Thyroid gland (tissue), 4 donors: Measurements from ENCODE around the gene MUC13.

Source experiments
- POLR2A ChIP-seq, 2 donors: fragments of 450-650 bp; IDR thresholded peaks; one replicate each; pipeline ENCODE4 v1.6.1; 2017; ENCODE audit warnings: antibody characterized with exemption in 2 of 2, mild to moderate bottlenecking in 2 of 2, moderate library complexity in 1 of 2
- TF ChIP-seq, protein P1 (sequence below), 6 experiments: fragments of 200-600 bp in 3 of 6; fragments of 450-650 bp in 3 of 6; sonication (generic) in 3 of 6; IDR thresholded peaks; one replicate each; pipeline ENCODE4 v1.5.1; 2016 to 2019; ENCODE audit warnings: antibody characterized with exemption in 6 of 6, mild to moderate bottlenecking in 2 of 6, inconsistent platforms in 1 of 6, moderate library complexity in 1 of 6

DNA sequence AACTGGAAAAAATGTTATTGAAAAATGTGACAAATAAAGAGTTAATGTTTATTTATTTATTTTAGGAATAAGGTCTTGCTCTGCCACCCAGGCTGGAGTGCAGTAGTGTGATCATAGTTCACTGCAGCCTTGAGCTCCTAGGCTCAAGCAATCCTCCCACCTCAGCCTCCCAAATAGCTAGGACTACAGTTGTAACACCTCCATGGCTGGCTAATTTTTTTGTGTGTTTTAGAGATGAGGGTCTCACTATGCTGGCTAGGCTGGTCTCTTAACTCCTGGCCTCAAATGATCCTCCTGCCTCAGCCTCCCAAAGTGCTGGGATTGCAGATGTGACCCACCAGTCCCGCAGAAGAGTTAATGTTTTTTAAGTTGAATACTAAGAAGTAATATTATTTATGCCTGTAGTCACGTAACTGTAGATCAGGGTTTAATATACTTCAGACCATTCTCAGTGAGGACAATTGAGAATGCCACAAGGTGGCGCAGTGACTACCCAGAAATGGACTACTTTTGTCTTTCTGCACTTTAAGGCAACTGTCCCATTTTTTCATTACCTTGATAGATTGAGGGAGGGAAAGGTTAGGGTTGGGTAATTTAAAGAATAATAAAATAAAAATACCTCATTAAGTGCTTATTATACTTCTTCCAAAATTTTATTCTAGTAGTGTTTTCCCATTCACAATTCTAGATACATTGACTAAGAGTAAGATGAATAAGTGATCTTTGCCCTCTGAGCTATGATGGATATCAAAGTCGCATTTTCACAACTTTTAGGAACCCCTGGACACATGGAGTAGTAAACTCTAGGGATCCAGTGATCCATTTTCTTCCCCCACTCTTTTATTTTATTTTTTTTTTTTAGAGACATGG is 6.0 kb downstream of the MUC13 start:
- TF ChIP-seq, protein P1, sequence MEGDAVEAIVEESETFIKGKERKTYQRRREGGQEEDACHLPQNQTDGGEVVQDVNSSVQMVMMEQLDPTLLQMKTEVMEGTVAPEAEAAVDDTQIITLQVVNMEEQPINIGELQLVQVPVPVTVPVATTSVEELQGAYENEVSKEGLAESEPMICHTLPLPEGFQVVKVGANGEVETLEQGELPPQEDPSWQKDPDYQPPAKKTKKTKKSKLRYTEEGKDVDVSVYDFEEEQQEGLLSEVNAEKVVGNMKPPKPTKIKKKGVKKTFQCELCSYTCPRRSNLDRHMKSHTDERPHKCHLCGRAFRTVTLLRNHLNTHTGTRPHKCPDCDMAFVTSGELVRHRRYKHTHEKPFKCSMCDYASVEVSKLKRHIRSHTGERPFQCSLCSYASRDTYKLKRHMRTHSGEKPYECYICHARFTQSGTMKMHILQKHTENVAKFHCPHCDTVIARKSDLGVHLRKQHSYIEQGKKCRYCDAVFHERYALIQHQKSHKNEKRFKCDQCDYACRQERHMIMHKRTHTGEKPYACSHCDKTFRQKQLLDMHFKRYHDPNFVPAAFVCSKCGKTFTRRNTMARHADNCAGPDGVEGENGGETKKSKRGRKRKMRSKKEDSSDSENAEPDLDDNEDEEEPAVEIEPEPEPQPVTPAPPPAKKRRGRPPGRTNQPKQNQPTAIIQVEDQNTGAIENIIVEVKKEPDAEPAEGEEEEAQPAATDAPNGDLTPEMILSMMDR (IDR thresholded peaks at IDR 0.05) = peak; percentile 44 to 78 (median 69)
- TF ChIP-seq POLR2A (IDR thresholded peaks at IDR 0.05) = no peak
